Body of pancreas (tissue), 4 donors: ENCODE data around the gene CD48.

Experiments
- CTCF ChIP-seq, 7 experiments: fragments of 450-650 bp in 4 of 7; fragments of 200-600 bp in 3 of 7; sonication (generic) in 3 of 7; IDR thresholded peaks; one replicate each; pipeline ENCODE4 v1.5.1; 2016 to 2019; ENCODE audit warnings: antibody characterized with exemption in 7 of 7
- POLR2A ChIP-seq, 3 donors: fragments of 450-650 bp; IDR thresholded peaks; one replicate each; pipeline ENCODE4 v1.6.1; 2016; ENCODE audit warnings: antibody characterized with exemption in 3 of 3, mild to moderate bottlenecking in 2 of 3

GRCh38 chr1:160631983-160632625 lies 79.5 kb downstream of the CD48 start:
- TF ChIP-seq CTCF (IDR thresholded peaks at IDR 0.05) (no peak), POLR2A (IDR thresholded peaks at IDR 0.05) (no peak)
